GM18951 (cell line): ENCODE data around the gene PYGB.
"Not testable (repeated sequence)": the region's sequence is repeated elsewhere in the genome, so short reads cannot be mapped to it uniquely, and the experiment has no call there.

Source experiments
- POLR2A ChIP-seq: IDR thresholded peaks from 4 replicates; pipeline ENCODE4 v1.6.1; 2011; ENCODE audit warnings: mild to moderate bottlenecking; ENCODE audit not compliant: insufficient read length, insufficient read depth; ENCODE audit errors: extremely low read depth
- in situ Hi-C: fragments of 300-500 bp; cut with MboI; formaldehyde crosslinking; loops from one replicate; pipeline ENCODE4 v1.12.0; 2022; ENCODE audit warnings: low sequenced_read_pairs, mixed read lengths, inconsistent platforms; ENCODE audit not compliant: unreplicated experiment

PYGB gene

DNA sequence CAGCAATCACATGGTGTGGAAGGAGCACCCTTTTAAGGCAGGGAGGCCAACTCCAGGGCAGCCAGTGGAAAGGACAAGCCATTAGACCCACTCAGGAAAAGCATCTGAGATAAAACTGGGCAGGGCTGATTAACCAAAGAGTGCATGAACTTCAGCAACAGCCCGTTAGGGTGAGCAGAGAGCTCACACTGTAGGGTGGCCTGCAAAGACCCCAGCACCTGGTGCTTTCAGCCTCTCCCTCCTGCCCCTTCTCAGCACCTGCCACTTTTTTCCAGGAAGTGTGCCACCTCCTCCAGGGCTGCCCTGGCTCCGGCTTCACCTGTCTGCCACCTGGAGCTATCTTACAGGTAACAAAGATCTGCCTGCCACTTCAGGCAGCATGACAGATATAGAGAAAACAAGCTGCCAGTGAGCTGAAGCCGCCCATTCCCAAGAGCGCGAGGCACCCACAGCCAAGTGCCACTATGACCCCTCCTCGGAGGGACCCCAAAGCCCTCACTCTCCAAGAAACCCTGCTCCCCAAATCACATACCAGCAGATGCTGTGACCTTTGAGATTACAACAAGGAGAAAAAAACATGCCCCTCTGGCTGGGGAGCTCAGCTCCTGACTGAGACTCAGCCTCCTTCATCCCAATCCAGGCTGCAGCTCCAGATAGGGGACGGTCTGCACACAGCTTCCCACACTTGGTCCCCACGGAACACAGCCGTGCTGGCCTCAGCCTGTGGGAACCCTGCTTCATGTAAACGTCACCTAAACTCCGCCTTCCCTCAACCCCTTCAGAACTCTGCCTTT, 71.6 kb downstream of the PYGB start:
- no peak for TF ChIP-seq POLR2A
- in situ Hi-C loops, result no loop called here

DNA sequence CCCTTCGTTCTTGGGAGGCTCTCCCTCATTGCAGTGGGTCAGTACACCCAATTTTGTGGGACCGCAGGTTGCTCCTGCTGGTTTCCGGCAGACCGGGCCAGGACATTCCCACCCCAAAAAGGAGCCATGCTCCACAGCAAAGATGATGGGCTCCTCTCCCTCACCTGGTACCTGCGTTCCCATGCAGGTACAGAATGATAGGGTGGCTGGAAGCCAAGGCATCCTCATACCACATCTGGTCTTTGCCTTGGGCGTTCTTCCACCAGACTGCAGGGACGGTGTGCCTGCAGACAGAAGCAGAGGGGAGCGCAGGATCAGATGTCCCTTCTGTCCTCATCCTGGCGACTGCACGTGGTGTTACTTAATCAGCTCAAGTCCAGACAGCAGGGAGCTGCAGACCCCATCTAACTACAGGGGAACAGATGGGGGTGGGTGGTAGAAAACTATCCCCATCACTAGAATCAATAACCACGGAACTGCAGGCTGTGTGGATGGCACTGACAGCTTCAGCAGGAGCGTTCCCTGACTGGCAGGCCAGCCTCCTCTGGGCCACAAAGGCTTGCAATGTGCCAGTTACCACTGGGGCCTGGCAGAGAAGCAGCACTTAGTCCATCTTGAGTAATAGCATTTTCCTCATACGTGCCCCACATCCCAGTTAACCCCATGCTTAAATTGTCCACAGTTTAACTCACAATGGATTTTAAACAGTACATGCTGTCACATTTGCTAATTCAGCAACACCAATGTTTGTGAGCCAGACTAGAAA, 72.3 kb downstream of the PYGB start:
- in situ Hi-C loops, result no loop called here
- no peak for TF ChIP-seq POLR2A

DNA sequence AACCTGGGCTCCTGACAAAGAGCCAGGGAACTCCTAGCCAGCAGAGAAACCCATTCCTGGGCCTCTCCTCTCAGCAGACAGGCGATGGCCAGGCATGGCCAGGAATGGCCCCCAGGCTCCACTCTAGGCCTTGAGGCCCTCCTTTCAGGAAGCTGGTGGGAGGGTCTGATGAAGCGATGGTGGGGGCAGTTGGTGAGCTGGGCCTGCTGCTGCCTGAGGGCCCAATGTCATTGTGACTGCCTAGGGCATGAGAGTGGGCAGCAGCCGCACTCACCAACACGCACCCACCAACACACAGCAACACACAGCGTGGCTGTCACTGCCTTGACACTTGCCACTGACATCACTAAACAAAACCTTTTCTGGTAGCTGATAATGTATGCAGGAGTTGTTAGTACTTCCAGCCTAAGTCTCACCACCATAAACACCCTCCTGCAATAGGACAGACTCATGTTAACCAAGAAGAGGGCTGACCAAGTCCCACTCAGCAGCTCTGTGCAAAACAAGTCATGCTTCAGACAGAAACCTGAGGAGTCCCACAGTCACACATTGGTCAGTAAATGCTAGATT, 73.5 kb downstream of the PYGB start:
- in situ Hi-C loops, result no loop called here
- TF ChIP-seq POLR2A, result no peak

DNA sequence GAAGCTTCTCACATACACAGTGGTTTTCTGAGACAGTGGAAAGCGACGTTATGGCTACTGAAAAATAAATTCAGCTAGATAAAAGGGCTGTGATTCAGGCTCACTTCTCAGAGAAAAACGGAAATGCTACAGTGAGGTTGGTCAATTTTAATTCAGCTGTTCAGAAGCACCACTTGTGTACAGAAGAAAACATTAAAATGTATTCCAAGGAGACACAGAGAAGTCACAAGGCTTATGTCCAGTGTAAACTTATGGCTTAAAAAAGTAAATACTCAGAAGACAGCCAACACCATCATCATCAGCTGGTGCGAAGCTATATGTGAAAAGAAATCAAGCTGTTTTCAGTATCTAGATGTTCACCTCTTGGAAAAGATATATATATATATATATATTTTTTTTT, 74.1 kb downstream of the PYGB start:
- in situ Hi-C loops, result no loop called here

DNA sequence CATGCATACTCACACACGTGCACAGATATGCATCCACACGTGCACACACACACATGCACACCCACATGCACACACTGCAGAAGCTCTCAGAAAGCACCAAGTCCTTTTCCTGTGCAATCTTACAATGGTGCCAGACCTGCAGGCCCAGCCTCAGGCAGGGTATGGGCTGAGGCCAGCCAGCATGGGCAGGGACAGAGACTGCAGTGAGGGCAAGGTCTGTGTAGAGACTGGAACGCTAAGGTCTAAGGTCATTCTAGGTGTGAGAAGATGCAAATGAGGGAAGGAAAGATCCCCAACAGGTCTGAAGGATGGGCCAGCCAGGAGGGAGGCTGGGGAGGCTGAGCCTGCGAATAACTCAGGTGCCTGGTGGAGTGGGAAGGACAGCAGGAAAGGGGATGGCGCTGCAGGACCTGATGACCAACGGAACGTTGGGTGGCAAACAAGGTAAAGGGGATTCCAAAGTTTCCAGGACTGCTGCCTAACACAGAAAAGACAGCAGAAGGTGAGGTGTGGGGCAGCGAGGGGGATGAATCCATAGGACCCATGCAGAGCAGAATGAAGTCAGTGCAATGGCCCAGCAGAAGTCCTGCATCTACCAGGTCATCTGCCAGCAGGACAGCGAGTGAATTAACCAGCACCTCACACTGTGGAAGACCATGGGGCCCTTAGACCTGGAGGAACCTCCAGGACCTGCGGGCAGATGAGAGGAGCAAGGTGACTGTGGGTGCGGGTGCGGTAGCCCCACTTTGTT, 75.8 kb downstream of the PYGB start:
- TF ChIP-seq POLR2A, result no peak
- in situ Hi-C loops, result no loop called here

More for the DNA sequence above, 74.1 kb downstream of the PYGB start:
- no peak for TF ChIP-seq POLR2A

DNA sequence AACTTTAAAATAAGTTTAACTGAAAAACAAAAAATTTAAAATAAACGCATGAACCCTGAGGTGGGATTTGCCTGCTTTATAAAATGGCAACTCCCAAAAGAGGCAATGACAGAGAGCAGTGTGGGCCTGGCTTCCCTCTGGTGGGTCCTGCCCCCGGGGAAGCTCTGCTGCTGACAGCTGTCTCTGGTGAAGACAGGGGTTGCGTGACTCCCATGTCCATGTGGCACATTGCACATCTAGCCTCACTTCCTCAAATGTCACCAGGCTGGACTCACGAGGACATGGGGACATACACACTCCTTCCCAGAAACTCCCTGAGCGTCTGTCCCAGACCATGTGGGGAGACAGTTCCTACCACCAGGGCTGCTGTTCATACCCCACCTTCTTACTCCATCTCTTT, 76.5 kb downstream of the PYGB start:
- in situ Hi-C loops, result no loop called here
- no peak for TF ChIP-seq POLR2A

DNA sequence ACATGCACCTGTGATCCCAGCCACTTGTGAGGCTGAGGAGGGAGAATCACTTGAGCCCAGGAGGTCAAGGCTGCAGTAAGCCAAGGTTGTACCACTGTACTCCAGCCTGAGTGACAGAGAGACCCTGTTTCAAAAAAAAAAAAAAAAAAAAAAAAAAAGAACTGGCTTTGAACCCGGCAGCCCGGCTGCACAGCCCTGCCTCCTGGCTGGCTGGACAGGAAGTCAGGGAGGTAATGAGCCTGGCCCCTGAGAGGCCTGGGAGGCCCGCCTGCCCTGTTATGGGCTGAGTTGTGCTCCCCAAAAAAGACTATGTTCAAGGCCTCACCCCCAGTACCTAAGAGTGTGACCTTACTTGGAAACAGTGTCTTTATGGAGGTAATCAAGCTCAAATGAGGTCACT, 77.2 kb downstream of the PYGB start:
- no peak for TF ChIP-seq POLR2A
- in situ Hi-C loops, result no loop called here

DNA sequence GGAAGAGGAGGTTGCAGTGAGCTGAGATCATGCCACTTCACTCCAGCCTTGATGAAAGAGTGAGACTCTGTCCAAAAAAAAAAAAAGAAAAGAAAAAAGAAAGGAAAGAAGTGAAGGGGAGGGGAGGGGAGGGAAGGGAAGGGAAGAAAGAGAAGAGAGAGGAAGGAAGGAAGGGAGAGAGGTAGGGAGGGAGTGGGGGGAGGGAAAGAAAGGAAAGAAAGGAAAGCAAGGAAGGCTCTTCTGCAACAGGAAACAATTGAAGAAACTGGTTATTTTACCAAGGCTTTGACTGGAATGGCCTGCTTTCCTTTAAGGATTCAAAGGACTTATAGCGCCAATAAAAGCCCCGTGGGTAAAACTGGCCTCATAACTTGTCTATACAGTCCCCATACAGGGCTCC, 78.1 kb downstream of the PYGB start:
- in situ Hi-C loops, result no loop called here

DNA sequence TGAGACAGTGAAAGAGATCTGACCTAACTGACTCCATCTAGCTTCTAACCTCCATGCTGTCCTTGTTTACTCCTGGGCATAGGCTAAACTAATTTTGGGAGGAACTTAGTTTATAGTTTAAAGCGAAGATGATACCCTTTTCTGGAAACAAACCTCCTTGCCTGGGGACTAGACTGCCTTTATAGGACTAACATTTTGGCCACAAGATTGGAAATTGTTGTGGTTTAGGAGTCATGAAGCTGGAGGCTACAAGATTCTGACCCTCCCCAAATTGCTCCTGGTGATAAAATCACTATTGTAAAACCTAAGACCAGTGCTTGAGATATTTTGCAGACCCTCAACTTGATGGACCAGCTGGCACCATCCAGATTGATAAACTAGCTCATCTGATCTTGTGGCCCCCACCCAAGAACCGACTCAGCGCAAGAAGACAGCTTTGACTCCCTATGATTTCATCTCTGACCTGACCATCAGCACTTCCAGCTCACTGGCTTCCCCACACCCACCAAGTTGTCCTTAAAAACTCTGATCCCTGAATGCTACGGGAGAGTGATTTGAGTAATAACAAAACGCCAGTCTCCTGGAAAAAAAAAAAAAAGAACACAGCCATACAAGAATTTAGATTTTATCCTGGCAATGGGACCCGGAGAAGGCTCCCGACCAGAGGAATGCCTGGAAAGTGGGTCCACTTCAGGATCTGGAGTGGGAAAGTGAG, 79.8 kb downstream of the PYGB start:
- in situ Hi-C loops, result no loop called here
- no peak for TF ChIP-seq POLR2A

More for the DNA sequence above, 78.1 kb downstream of the PYGB start:
- no peak for TF ChIP-seq POLR2A

DNA sequence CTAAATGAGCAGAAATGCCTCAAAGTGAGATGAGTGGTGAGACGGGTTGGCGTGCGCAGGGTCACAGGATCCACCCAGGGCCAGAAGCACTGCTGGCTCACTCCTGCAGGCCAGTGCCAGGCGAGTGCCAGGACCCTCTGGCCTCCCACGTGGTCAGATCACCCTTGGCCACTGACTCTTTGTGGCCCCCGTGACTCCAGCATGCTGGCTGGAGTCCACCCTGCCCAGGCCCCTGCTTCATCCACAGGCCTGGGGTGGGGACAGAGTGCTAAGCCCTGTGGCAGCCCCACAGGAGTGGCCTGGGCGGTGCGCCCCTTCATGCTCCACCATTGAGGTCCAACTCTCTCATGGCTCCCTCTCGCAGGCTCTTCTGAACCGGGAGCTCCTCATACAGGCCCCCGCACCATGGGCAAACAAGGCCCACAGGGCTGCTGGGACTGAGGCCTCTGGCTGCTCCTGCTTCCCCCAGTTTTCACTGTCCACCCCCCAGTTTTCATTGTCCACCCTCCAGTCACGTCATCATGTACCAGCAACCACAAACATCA, 81.1 kb downstream of the PYGB start:
- in situ Hi-C loops, result no loop called here

DNA sequence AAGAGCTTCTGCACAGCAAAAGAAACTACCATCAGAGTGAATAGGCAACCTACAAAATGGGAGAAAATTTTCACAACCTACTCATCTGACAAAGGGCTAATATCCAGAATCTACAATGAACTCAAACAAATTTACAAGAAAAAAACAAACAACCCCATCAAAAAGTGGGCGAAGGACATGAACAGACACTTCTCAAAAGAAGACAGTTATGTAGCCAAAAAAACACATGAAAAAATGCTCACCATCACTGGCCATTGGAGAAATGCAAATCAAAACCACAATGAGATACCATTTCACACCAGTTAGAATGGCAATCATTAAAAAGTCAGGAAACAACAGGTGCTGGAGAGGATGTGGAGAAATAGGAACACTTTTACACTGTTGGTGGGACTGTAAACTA, 87.1 kb downstream of the PYGB start:
- in situ Hi-C loops, result not testable (repeated sequence)

More for the DNA sequence above, 81.1 kb downstream of the PYGB start:
- no peak for TF ChIP-seq POLR2A
